IMR-90 (cell line): Measurements from ENCODE around the gene C10orf105. TPM values are rescaled to one million over a fixed set of nuclear protein-coding genes. Genes with fewer than 3 reads are reported as not detected.
A peak's percentile ranks its signal among the peaks of the same experiment; 100 is the strongest.

Experiments used
- ATAC-seq: fragments of 200-7000 bp; cut with Tn5 transposase; 2 replicates; pipeline ENCODE4 v1.9.1; 2020; ENCODE audit warnings: low read depth, mild to moderate bottlenecking, moderate library complexity
- BruUV-seq: library from RNA; stranded (reverse); fragments of 400-500 nt; replicated peaks from 2 replicates; lab custom pipeline; 2021; lab: Mats Ljungman, UMichigan
- CTCF ChIA-PET: fragments of 300-600 bp; formaldehyde crosslinking; extraction: SDS; loops from one replicate; lab custom pipeline; 2021; ENCODE audit warnings: antibody characterized with exemption; lab: Yijun Ruan, JAX
- POLR2A ChIA-PET: fragments of 300-600 bp; sonication (Branson Sonifier 250); formaldehyde crosslinking; loops from one replicate; lab custom pipeline; 2022; ENCODE audit warnings: antibody characterized with exemption; ENCODE audit not compliant: unreplicated experiment; lab: Charles Lee
- DNase-seq: peaks from one replicate; pipeline ENCODE4 v3.0.0; 2013
- H2AFZ ChIP-seq: replicated peaks from 2 replicates; pipeline ENCODE3; 2013; ENCODE audit warnings: low read length, mild to moderate bottlenecking; ENCODE audit not compliant: poor library complexity
- H2AK5ac ChIP-seq: 2 replicates; pipeline ENCODE4 v1.6.1; 2013; ENCODE audit warnings: low read depth, low read length, inconsistent platforms
- H2AK9ac ChIP-seq: replicated peaks from 2 replicates; pipeline ENCODE3; 2013; ENCODE audit warnings: mild to moderate bottlenecking, low read depth, low read length, moderate library complexity; ENCODE audit not compliant: poor library complexity
- H2BK120ac ChIP-seq: 2 replicates; pipeline ENCODE4 v1.6.1; 2013; ENCODE audit warnings: low read depth, low read length, inconsistent platforms
- H2BK15ac ChIP-seq: 3 replicates; pipeline ENCODE4 v1.6.1; 2013; ENCODE audit warnings: low read depth, low read length, inconsistent platforms
- H2BK20ac ChIP-seq: 2 replicates; pipeline ENCODE4 v1.6.1; 2013; ENCODE audit warnings: low read depth, mild to moderate bottlenecking, inconsistent platforms, low read length, moderate library complexity
- H2BK5ac ChIP-seq: 2 replicates; pipeline ENCODE4 v1.6.1; 2013; ENCODE audit warnings: mild to moderate bottlenecking, low read depth, low read length, inconsistent platforms; ENCODE audit not compliant: poor library complexity, severe bottlenecking
- H3K14ac ChIP-seq: replicated peaks from 2 replicates; pipeline ENCODE4 v1.6.1; 2013; ENCODE audit warnings: low read depth, low read length, inconsistent platforms
- H3K18ac ChIP-seq: 2 replicates; pipeline ENCODE4 v1.6.1; 2013; ENCODE audit warnings: low read depth, low read length, control low read depth
- H3K23ac ChIP-seq: 2 replicates; pipeline ENCODE4 v1.6.1; 2013; ENCODE audit warnings: low read depth, low read length, inconsistent platforms
- H3K27ac ChIP-seq: 2 replicates; pipeline ENCODE4 v1.5.1; 2013; ENCODE audit warnings: mild to moderate bottlenecking, control low read depth, low read length; ENCODE audit not compliant: insufficient read depth
- H3K27me3 ChIP-seq: 2 replicates; pipeline ENCODE4 v1.6.1; 2013; ENCODE audit warnings: low read length; ENCODE audit not compliant: control insufficient read depth, insufficient read depth
- H3K36me3 ChIP-seq: 2 replicates; pipeline ENCODE4 v1.6.1; 2013; ENCODE audit warnings: low read length, mixed read lengths; ENCODE audit not compliant: control insufficient read depth, insufficient read depth
- H3K4ac ChIP-seq: 2 replicates; pipeline ENCODE4 v1.6.1; 2013; ENCODE audit warnings: low read depth, low read length, inconsistent platforms
- H3K4me1 ChIP-seq: 2 replicates; pipeline ENCODE4 v1.6.1; 2013; ENCODE audit warnings: low read length, mixed read lengths; ENCODE audit not compliant: control insufficient read depth, insufficient read depth
- H3K4me2 ChIP-seq: 2 replicates; pipeline ENCODE4 v1.6.1; 2013; ENCODE audit warnings: low read depth, mild to moderate bottlenecking, control low read depth, low read length, moderate library complexity
- H3K4me3 ChIP-seq: 2 replicates; pipeline ENCODE4 v1.5.1; 2013; ENCODE audit warnings: low read depth, mild to moderate bottlenecking, control low read depth, low read length, moderate library complexity; ENCODE audit not compliant: insufficient read depth
- H3K56ac ChIP-seq: 2 replicates; pipeline ENCODE4 v1.6.1; 2013; ENCODE audit warnings: low read length, inconsistent platforms; ENCODE audit not compliant: insufficient read depth; ENCODE audit errors: extremely low read depth
- H3K79me1 ChIP-seq, 2 experiments: 2 replicates each; pipeline ENCODE4 v1.6.1; 2013; ENCODE audit warnings: low read length in 2 of 2, inconsistent platforms in 1 of 2, low read depth in 1 of 2
- H3K9ac ChIP-seq: 2 replicates; pipeline ENCODE4 v1.6.1; 2013; ENCODE audit warnings: low read depth, low read length, control low read depth
- H3K9me1 ChIP-seq: 2 replicates; pipeline ENCODE4 v1.6.1; 2013; ENCODE audit warnings: low read length, inconsistent platforms; ENCODE audit not compliant: insufficient read depth
- H3K9me3 ChIP-seq: 2 replicates; pipeline ENCODE4 v1.6.1; 2013; ENCODE audit warnings: low read length; ENCODE audit not compliant: control insufficient read depth, insufficient read depth
- H4K20me1 ChIP-seq: 2 replicates; pipeline ENCODE4 v1.6.1; 2013; ENCODE audit warnings: low read length, inconsistent platforms; ENCODE audit not compliant: insufficient read depth
- H4K5ac ChIP-seq: 2 replicates; pipeline ENCODE4 v1.6.1; 2013; ENCODE audit warnings: mild to moderate bottlenecking, low read depth, low read length, control low read depth
- H4K8ac ChIP-seq, 2 experiments: 2 replicates each; pipeline ENCODE4 v1.6.1; 2013; ENCODE audit warnings: low read depth in 2 of 2, low read length in 2 of 2, control low read depth in 1 of 2, inconsistent platforms in 1 of 2
- H4K91ac ChIP-seq: 2 replicates; pipeline ENCODE4 v1.6.1; 2013; ENCODE audit warnings: low read depth, low read length, inconsistent platforms; ENCODE audit not compliant: insufficient read depth
- BHLHE40 ChIP-seq: fragments of 150-350 bp; IDR thresholded peaks from 2 replicates; pipeline ENCODE4 v1.6.1; 2016; ENCODE audit warnings: mild to moderate bottlenecking, low read depth, low read length
- CEBPB ChIP-seq: IDR thresholded peaks from 2 replicates; pipeline ENCODE4 v1.6.1; 2012; ENCODE audit warnings: low read depth, low read length, improper control_type of control experiment
- CHD1 ChIP-seq: IDR thresholded peaks from 2 replicates; pipeline ENCODE4 v1.6.1; 2012; ENCODE audit warnings: low read depth, low read length, improper control_type of control experiment
- CTCF ChIP-seq: conservative IDR thresholded peaks from 2 replicates; pipeline ENCODE4 v1.5.1; 2012; ENCODE audit warnings: mild to moderate bottlenecking, low read depth, low read length, improper control_type of control experiment
- FOS ChIP-seq: fragments of 150-350 bp; IDR thresholded peaks from 2 replicates; pipeline ENCODE4 v1.6.1; 2016; ENCODE audit warnings: low read depth, low read length
- MAFK ChIP-seq: IDR thresholded peaks from 2 replicates; pipeline ENCODE4 v1.6.1; 2012; ENCODE audit warnings: low read depth, low read length, improper control_type of control experiment
- MAZ ChIP-seq: IDR thresholded peaks from 2 replicates; pipeline ENCODE4 v1.6.1; 2012; ENCODE audit warnings: low read depth, mild to moderate bottlenecking, low read length, improper control_type of control experiment, moderate library complexity, borderline replicate concordance
- MXI1 ChIP-seq: IDR thresholded peaks from 2 replicates; pipeline ENCODE4 v1.6.1; 2012; ENCODE audit warnings: low read depth, mild to moderate bottlenecking, low read length, moderate library complexity, borderline replicate concordance
- NFE2L2 ChIP-seq: fragments of 150-350 bp; IDR thresholded peaks from 2 replicates; pipeline ENCODE4 v1.6.1; 2016; ENCODE audit warnings: low read depth, mild to moderate bottlenecking, low read length
- POLR2A ChIP-seq: IDR thresholded peaks from 2 replicates; pipeline ENCODE4 v1.6.1; 2012; ENCODE audit warnings: mild to moderate bottlenecking, low read depth, low read length
- RAD21 ChIP-seq: IDR thresholded peaks from 2 replicates; pipeline ENCODE4 v1.6.1; 2012; ENCODE audit warnings: low read length, improper control_type of control experiment
- RCOR1 ChIP-seq: IDR thresholded peaks from 2 replicates; pipeline ENCODE4 v1.6.1; 2012; ENCODE audit warnings: mild to moderate bottlenecking, low read length, improper control_type of control experiment; ENCODE audit not compliant: insufficient replicate concordance
- RFX5 ChIP-seq: IDR thresholded peaks from 2 replicates; pipeline ENCODE4 v1.8.0; 2012; ENCODE audit warnings: low read depth, mild to moderate bottlenecking, low read length, moderate library complexity
- SMC3 ChIP-seq: fragments of 150-350 bp; IDR thresholded peaks from 2 replicates; pipeline ENCODE4 v1.6.1; 2016; ENCODE audit warnings: low read depth, mild to moderate bottlenecking, antibody characterized with exemption, low read length, moderate library complexity
- WGBS, 2 experiments: methylation state at CpG; one replicate each; pipeline versions ENCODE4 v1.1.5 to v1.1.7; 2013; ENCODE audit warnings: missing lambda C conversion rate in 2 of 2; ENCODE audit not compliant: insufficient read length in 1 of 2; ENCODE audit errors: extremely low coverage in 2 of 2; 5-methylcytosine and 5-hydroxymethylcytosine counted together
- dilution Hi-C: fragments of 300-500 bp; cut with HindIII; formaldehyde crosslinking; loops from one replicate; pipeline ENCODE4 v1.14.3; 2018; ENCODE audit warnings: low sequenced_read_pairs; ENCODE audit not compliant: unreplicated experiment
- in situ Hi-C: fragments of 300-500 bp; cut with MboI; formaldehyde crosslinking; loops from 3 replicates; pipeline ENCODE4 v1.14.3; 2019; ENCODE audit warnings: low sequenced_read_pairs, inconsistent platforms, mixed read lengths
- intact Hi-C: fragments of 100-400 bp; cut with micrococcal nuclease; formaldehyde crosslinking; loops from 2 replicates; pipeline ENCODE4 v1.10.0; 2022
- polyA plus RNA-seq, 3 experiments: library from polyadenylated mRNA; depleted of rRNA; stranded (reverse); fragments of >200 nt; gene quantifications; 2 replicates each; pipeline ENCODE4 v1.2.3, GENCODE V29; 2012; ENCODE audit warnings: low replicate concordance in 1 of 3
- total RNA-seq: library from RNA; depleted of rRNA; stranded (reverse); fragments of >200 nt; gene quantifications from 2 replicates; pipeline ENCODE4 v1.2.3, GENCODE V29; 2012
- TF ChIP-seq, protein P1 (sequence below): fragments of 150-350 bp; IDR thresholded peaks from 2 replicates; pipeline ENCODE4 v1.6.1; 2016; ENCODE audit warnings: low read depth, mild to moderate bottlenecking, low read length, moderate library complexity, borderline replicate concordance
- TF ChIP-seq, protein P2 (sequence below): fragments of 150-350 bp; IDR thresholded peaks from 2 replicates; pipeline ENCODE4 v1.6.1; 2017; ENCODE audit warnings: mild to moderate bottlenecking, antibody characterized with exemption, low read length, low read depth

Gene C10orf105
- total and polyA plus RNA-seq, 2 of the 4 experiments (the other 2 are of a cell fraction), result under 0.01 TPM; not detected in 1

DNA sequence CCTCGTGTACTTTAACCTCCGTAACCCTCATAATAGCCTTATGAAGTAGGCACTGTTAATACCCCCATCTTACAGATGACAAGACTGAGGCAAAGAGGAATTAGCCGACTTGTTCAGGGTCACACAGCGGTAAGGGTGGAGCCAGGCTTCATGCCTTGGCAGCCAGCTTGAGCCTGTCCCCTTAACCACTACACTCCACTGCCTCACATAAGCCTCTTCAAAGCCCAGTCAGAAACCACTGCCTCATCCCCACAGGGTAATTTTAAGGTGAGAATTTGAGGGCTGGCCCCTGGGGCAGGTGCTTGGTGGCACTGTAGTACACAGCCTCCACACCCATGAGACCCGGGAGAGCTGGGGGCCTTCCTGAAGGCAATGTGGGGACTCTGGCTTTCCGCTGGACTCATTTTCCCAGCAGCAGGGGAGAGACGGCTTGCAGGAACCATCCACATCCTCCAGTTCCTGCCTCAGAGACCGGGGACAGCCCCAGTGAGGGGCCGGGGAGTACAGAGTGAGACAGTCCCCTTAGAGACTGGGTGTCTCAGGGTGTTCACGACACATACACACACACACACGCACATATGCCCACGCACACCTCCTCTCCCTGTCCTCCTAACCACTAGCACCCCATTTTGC is 7.6 kb upstream of the C10orf105 start:
- no CpG with 5 or more reads among the region's 12 CpGs for WGBS, 2 experiments
- no peaks in the 10 kb centered on the region for H4K20me1 ChIP-seq
- dilution Hi-C loops, result no loop called here
- no peak overlapping the region for H2AFZ ChIP-seq
- no peak overlapping the region for H2AK9ac ChIP-seq
- TF ChIP-seq, protein P1, sequence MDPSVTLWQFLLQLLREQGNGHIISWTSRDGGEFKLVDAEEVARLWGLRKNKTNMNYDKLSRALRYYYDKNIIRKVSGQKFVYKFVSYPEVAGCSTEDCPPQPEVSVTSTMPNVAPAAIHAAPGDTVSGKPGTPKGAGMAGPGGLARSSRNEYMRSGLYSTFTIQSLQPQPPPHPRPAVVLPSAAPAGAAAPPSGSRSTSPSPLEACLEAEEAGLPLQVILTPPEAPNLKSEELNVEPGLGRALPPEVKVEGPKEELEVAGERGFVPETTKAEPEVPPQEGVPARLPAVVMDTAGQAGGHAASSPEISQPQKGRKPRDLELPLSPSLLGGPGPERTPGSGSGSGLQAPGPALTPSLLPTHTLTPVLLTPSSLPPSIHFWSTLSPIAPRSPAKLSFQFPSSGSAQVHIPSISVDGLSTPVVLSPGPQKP, result no peak
- no peak for TF ChIP-seq MXI1
- TF ChIP-seq MAFK, result no peak
- TF ChIP-seq NFE2L2, result no peak
- TF ChIP-seq RFX5, result no peak
- no peak for TF ChIP-seq RCOR1
- no peak for TF ChIP-seq MAZ
- no peak for TF ChIP-seq BHLHE40
- TF ChIP-seq CHD1, result no peak
- no peak for TF ChIP-seq RAD21
- TF ChIP-seq, protein P2, sequence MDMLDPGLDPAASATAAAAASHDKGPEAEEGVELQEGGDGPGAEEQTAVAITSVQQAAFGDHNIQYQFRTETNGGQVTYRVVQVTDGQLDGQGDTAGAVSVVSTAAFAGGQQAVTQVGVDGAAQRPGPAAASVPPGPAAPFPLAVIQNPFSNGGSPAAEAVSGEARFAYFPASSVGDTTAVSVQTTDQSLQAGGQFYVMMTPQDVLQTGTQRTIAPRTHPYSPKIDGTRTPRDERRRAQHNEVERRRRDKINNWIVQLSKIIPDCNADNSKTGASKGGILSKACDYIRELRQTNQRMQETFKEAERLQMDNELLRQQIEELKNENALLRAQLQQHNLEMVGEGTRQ, result no peak
- no peak for TF ChIP-seq FOS
- no peak for TF ChIP-seq SMC3
- TF ChIP-seq CEBPB, result no peak
- TF ChIP-seq CTCF, result no peak
- TF ChIP-seq POLR2A, result no peak
- H3K36me3 ChIP-seq, result no peaks in the 10 kb centered on the region
- H3K56ac ChIP-seq, result no peak overlapping the region
- no peak overlapping the region for H3K4me3 ChIP-seq
- no peak overlapping the region; the same call in 1 of the 2 replicates for H3K18ac ChIP-seq
- no peak overlapping the region for H3K14ac ChIP-seq
- no peak overlapping the region for H4K8ac ChIP-seq
- peaks cover 4% of the 10 kb centered on the region for H3K27me3 ChIP-seq
- H3K4me1 ChIP-seq, result peaks cover 9% of the 10 kb centered on the region; the same call in 1 of the 2 replicates
- no peaks in the 10 kb centered on the region for H3K79me1 ChIP-seq
- no peak overlapping the region for H2BK20ac ChIP-seq
- ATAC-seq (no peak), DNase-seq (no peak)
- no peak overlapping the region for H2BK120ac ChIP-seq
- ChIA-PET POLR2A (no interaction called here), CTCF (no interaction called here)
- peak overlapping the region; percentile 73; the same call in 1 of the 2 replicates for H2AK5ac ChIP-seq
- H2BK15ac ChIP-seq, result no peak overlapping the region
- BruUV-seq, result no TSS peak
- H3K9me3 ChIP-seq, result no peaks in the 10 kb centered on the region; the same call in 1 of the 2 replicates
- H2BK5ac ChIP-seq, result no peak overlapping the region
- no peak overlapping the region for H3K9ac ChIP-seq
- H3K27ac ChIP-seq, result peak overlapping the region; percentile 54; the same call in 1 of the 2 replicates
- H4K91ac ChIP-seq, result no peak overlapping the region
- in situ Hi-C loops, result no loop called here
- H4K5ac ChIP-seq, result no peak overlapping the region; the same call in 1 of the 2 replicates
- H3K4me2 ChIP-seq, result no peak overlapping the region
- H3K23ac ChIP-seq, result no peak overlapping the region
- H3K9me1 ChIP-seq, result no peaks in the 10 kb centered on the region
- intact Hi-C loops, result no loop called here
- no peak overlapping the region for H3K4ac ChIP-seq
